Suprapubic skin (tissue), 3 donors: ENCODE results near the gene DNAJC1.

Source experiments
- CTCF ChIP-seq, 2 donors: fragments of 200-600 bp in 1 of 2; fragments of 450-650 bp in 1 of 2; sonication (generic) in 1 of 2; IDR thresholded peaks; one replicate each; pipeline ENCODE4 v1.5.1; 2016 to 2019; ENCODE audit warnings: antibody characterized with exemption in 2 of 2, mild to moderate bottlenecking in 1 of 2, moderate library complexity in 1 of 2
- POLR2AphosphoS5 ChIP-seq, 3 donors: sonication (generic); formaldehyde crosslinking; IDR thresholded peaks; one replicate each; pipeline ENCODE4 v1.6.1; 2017; ENCODE audit warnings: antibody characterized with exemption in 3 of 3

GRCh38 chr10:22029445-22030236 is 26.1 kb upstream of the DNAJC1 start:
- TF ChIP-seq CTCF (IDR thresholded peaks at IDR 0.05) (no peak), POLR2AphosphoS5 (IDR thresholded peaks at IDR 0.05) (no peak)
